GM19193 (cell line): ENCODE measurements around the gene C1orf167.

ENCODE experiments used
- POLR2A ChIP-seq: IDR thresholded peaks from 4 replicates; pipeline ENCODE4 v1.6.1; 2011; ENCODE audit not compliant: insufficient read depth, insufficient read length; ENCODE audit errors: extremely low read depth

C1orf167 gene

GRCh38 chr1:11744287-11744686 lies 17.7 kb upstream of the C1orf167 start:
- TF ChIP-seq POLR2A, result no peak

GRCh38 chr1:11746092-11746491 lies 15.9 kb upstream of the C1orf167 start:
- TF ChIP-seq POLR2A, result no peak

GRCh38 chr1:11746795-11747487 lies 15.1 kb upstream of the C1orf167 start:
- no peak for TF ChIP-seq POLR2A

- TF ChIP-seq POLR2A, result no peak
Measured at GRCh38 chr1:11748294-11749202, 13.4 kb upstream of the C1orf167 start.

- no peak for TF ChIP-seq POLR2A
Measured at GRCh38 chr1:11749203-11749689, 12.7 kb upstream of the C1orf167 start.

- no peak for TF ChIP-seq POLR2A
Measured at GRCh38 chr1:11749996-11750395, 12.0 kb upstream of the C1orf167 start.

- no peak for TF ChIP-seq POLR2A
Measured at GRCh38 chr1:11751087-11751486, 10.9 kb upstream of the C1orf167 start.

GRCh38 chr1:11752359-11753088 lies 9.5 kb upstream of the C1orf167 start:
- no peak for TF ChIP-seq POLR2A

- no peak for TF ChIP-seq POLR2A
Measured at GRCh38 chr1:11753555-11754208, 8.3 kb upstream of the C1orf167 start.

- no peak for TF ChIP-seq POLR2A
Measured at GRCh38 chr1:11757047-11757446, 4.9 kb upstream of the C1orf167 start.

GRCh38 chr1:11759791-11760190 lies 2.2 kb upstream of the C1orf167 start:
- no peak for TF ChIP-seq POLR2A

- TF ChIP-seq POLR2A, result no peak
Measured at GRCh38 chr1:11761285-11761684, 708 bp upstream of the C1orf167 start.

GRCh38 chr1:11764115-11764514 lies 2.1 kb downstream of the C1orf167 start:
- no peak for TF ChIP-seq POLR2A

GRCh38 chr1:11764519-11764918 lies 2.5 kb downstream of the C1orf167 start:
- no peak for TF ChIP-seq POLR2A
